Measurements from ENCODE around the gene CTNND2.

CTNND2 gene

GRCh38 chr5:11596185-11596584 is 308.1 kb downstream of the CTNND2 start:
- no peak for DNase-seq (ENCODE audit: low read depth, low spot score)

- DNase-seq (ENCODE audit: low read depth, low spot score): no peak
Observed at GRCh38 chr5:11595045-11595444, 309.2 kb downstream of the CTNND2 start.

- no peak for DNase-seq (ENCODE audit: low read depth, low spot score)
Observed at GRCh38 chr5:11594021-11594420, 310.2 kb downstream of the CTNND2 start.

- DNase-seq (ENCODE audit: low read depth, low spot score): no peak
Observed at GRCh38 chr5:11590475-11590874, 313.8 kb downstream of the CTNND2 start.

GRCh38 chr5:11588803-11589202 is 315.4 kb downstream of the CTNND2 start:
- DNase-seq (ENCODE audit: low read depth, low spot score): no peak

GRCh38 chr5:11584017-11584416 is 320.2 kb downstream of the CTNND2 start:
- no peak for DNase-seq (ENCODE audit: low read depth, low spot score)

- DNase-seq (ENCODE audit: low read depth, low spot score): no peak
Observed at GRCh38 chr5:11579351-11579750, 324.9 kb downstream of the CTNND2 start.

GRCh38 chr5:11574787-11575186 is 329.5 kb downstream of the CTNND2 start:
- DNase-seq (ENCODE audit: low read depth, low spot score): no peak

GRCh38 chr5:11573140-11573992 is 330.9 kb downstream of the CTNND2 start:
- DNase-seq (ENCODE audit: low read depth, low spot score): no peak

GRCh38 chr5:11564706-11565105 is 339.5 kb downstream of the CTNND2 start:
- DNase-seq (ENCODE audit: low read depth, low spot score): no peak

- DNase-seq (ENCODE audit: low read depth, low spot score): no peak
Observed at GRCh38 chr5:11563822-11564221, 340.4 kb downstream of the CTNND2 start.

GRCh38 chr5:11560915-11561697 is 343.1 kb downstream of the CTNND2 start:
- no peak for DNase-seq (ENCODE audit: low read depth, low spot score)

GRCh38 chr5:11557063-11557462 is 347.2 kb downstream of the CTNND2 start:
- no peak for DNase-seq (ENCODE audit: low read depth, low spot score)

GRCh38 chr5:11555171-11555570 is 349.1 kb downstream of the CTNND2 start:
- no peak for DNase-seq (ENCODE audit: low read depth, low spot score)

GRCh38 chr5:11547730-11548129 is 356.5 kb downstream of the CTNND2 start:
- DNase-seq (ENCODE audit: low read depth, low spot score): no peak

GRCh38 chr5:11547140-11547539 is 357.1 kb downstream of the CTNND2 start:
- DNase-seq (ENCODE audit: low read depth, low spot score): no peak

GRCh38 chr5:11540112-11540511 is 364.1 kb downstream of the CTNND2 start:
- no peak for DNase-seq (ENCODE audit: low read depth, low spot score)

GRCh38 chr5:11531811-11532555 is 372.3 kb downstream of the CTNND2 start:
- no peak for DNase-seq (ENCODE audit: low read depth, low spot score)

GRCh38 chr5:11528720-11529119 is 375.5 kb downstream of the CTNND2 start:
- no peak for DNase-seq (ENCODE audit: low read depth, low spot score)

- no peak for DNase-seq (ENCODE audit: low read depth, low spot score)
Observed at GRCh38 chr5:11527652-11528349, 376.4 kb downstream of the CTNND2 start.

GRCh38 chr5:11525020-11525419 is 379.2 kb downstream of the CTNND2 start:
- no peak for DNase-seq (ENCODE audit: low read depth, low spot score)

GRCh38 chr5:11524188-11524587 is 380.1 kb downstream of the CTNND2 start:
- no peak for DNase-seq (ENCODE audit: low read depth, low spot score)

Data from activated CD4-positive, CD25-positive, alpha-beta regulatory T cell treated with anti-CD3 and anti-CD28 coated beads, Interleukin-2, amount 50 U/mL, for 16 hours (primary cell).